IMR-90 (cell line): Measurements from ENCODE around the gene ENTREP3. TPM values are rescaled to one million over a fixed set of nuclear protein-coding genes. Genes with fewer than 3 reads are reported as not detected.

Experiments
- ATAC-seq: fragments of 200-7000 bp; cut with Tn5 transposase; 2 replicates; pipeline ENCODE4 v1.9.1; 2020; ENCODE audit warnings: low read depth, mild to moderate bottlenecking, moderate library complexity
- BruUV-seq: library from RNA; stranded (reverse); fragments of 400-500 nt; replicated peaks from 2 replicates; lab custom pipeline; 2021; lab: Mats Ljungman, UMichigan
- CTCF ChIA-PET: fragments of 300-600 bp; formaldehyde crosslinking; extraction: SDS; loops from one replicate; lab custom pipeline; 2021; ENCODE audit warnings: antibody characterized with exemption; lab: Yijun Ruan, JAX
- POLR2A ChIA-PET: fragments of 300-600 bp; sonication (Branson Sonifier 250); formaldehyde crosslinking; loops from one replicate; lab custom pipeline; 2022; ENCODE audit warnings: antibody characterized with exemption; ENCODE audit not compliant: unreplicated experiment; lab: Charles Lee
- DNase-seq: peaks from one replicate; pipeline ENCODE4 v3.0.0; 2013
- H2AFZ ChIP-seq: replicated peaks from 2 replicates; pipeline ENCODE3; 2013; ENCODE audit warnings: low read length, mild to moderate bottlenecking; ENCODE audit not compliant: poor library complexity
- H2AK5ac ChIP-seq: 2 replicates; pipeline ENCODE4 v1.6.1; 2013; ENCODE audit warnings: low read depth, low read length, inconsistent platforms
- H2AK9ac ChIP-seq: replicated peaks from 2 replicates; pipeline ENCODE3; 2013; ENCODE audit warnings: mild to moderate bottlenecking, low read depth, low read length, moderate library complexity; ENCODE audit not compliant: poor library complexity
- H2BK120ac ChIP-seq: 2 replicates; pipeline ENCODE4 v1.6.1; 2013; ENCODE audit warnings: low read depth, low read length, inconsistent platforms
- H2BK15ac ChIP-seq: 3 replicates; pipeline ENCODE4 v1.6.1; 2013; ENCODE audit warnings: low read depth, low read length, inconsistent platforms
- H2BK20ac ChIP-seq: 2 replicates; pipeline ENCODE4 v1.6.1; 2013; ENCODE audit warnings: low read depth, mild to moderate bottlenecking, inconsistent platforms, low read length, moderate library complexity
- H2BK5ac ChIP-seq: 2 replicates; pipeline ENCODE4 v1.6.1; 2013; ENCODE audit warnings: mild to moderate bottlenecking, low read depth, low read length, inconsistent platforms; ENCODE audit not compliant: poor library complexity, severe bottlenecking
- H3K14ac ChIP-seq: replicated peaks from 2 replicates; pipeline ENCODE4 v1.6.1; 2013; ENCODE audit warnings: low read depth, low read length, inconsistent platforms
- H3K18ac ChIP-seq: 2 replicates; pipeline ENCODE4 v1.6.1; 2013; ENCODE audit warnings: low read depth, low read length, control low read depth
- H3K23ac ChIP-seq: 2 replicates; pipeline ENCODE4 v1.6.1; 2013; ENCODE audit warnings: low read depth, low read length, inconsistent platforms
- H3K27ac ChIP-seq: 2 replicates; pipeline ENCODE4 v1.5.1; 2013; ENCODE audit warnings: mild to moderate bottlenecking, control low read depth, low read length; ENCODE audit not compliant: insufficient read depth
- H3K27me3 ChIP-seq: 2 replicates; pipeline ENCODE4 v1.6.1; 2013; ENCODE audit warnings: low read length; ENCODE audit not compliant: control insufficient read depth, insufficient read depth
- H3K36me3 ChIP-seq: 2 replicates; pipeline ENCODE4 v1.6.1; 2013; ENCODE audit warnings: low read length, mixed read lengths; ENCODE audit not compliant: control insufficient read depth, insufficient read depth
- H3K4ac ChIP-seq: 2 replicates; pipeline ENCODE4 v1.6.1; 2013; ENCODE audit warnings: low read depth, low read length, inconsistent platforms
- H3K4me1 ChIP-seq: 2 replicates; pipeline ENCODE4 v1.6.1; 2013; ENCODE audit warnings: low read length, mixed read lengths; ENCODE audit not compliant: control insufficient read depth, insufficient read depth
- H3K4me2 ChIP-seq: 2 replicates; pipeline ENCODE4 v1.6.1; 2013; ENCODE audit warnings: low read depth, mild to moderate bottlenecking, control low read depth, low read length, moderate library complexity
- H3K4me3 ChIP-seq: 2 replicates; pipeline ENCODE4 v1.5.1; 2013; ENCODE audit warnings: low read depth, mild to moderate bottlenecking, control low read depth, low read length, moderate library complexity; ENCODE audit not compliant: insufficient read depth
- H3K56ac ChIP-seq: 2 replicates; pipeline ENCODE4 v1.6.1; 2013; ENCODE audit warnings: low read length, inconsistent platforms; ENCODE audit not compliant: insufficient read depth; ENCODE audit errors: extremely low read depth
- H3K79me1 ChIP-seq, 2 experiments: 2 replicates each; pipeline ENCODE4 v1.6.1; 2013; ENCODE audit warnings: low read length in 2 of 2, inconsistent platforms in 1 of 2, low read depth in 1 of 2
- H3K9ac ChIP-seq: 2 replicates; pipeline ENCODE4 v1.6.1; 2013; ENCODE audit warnings: low read depth, low read length, control low read depth
- H3K9me1 ChIP-seq: 2 replicates; pipeline ENCODE4 v1.6.1; 2013; ENCODE audit warnings: low read length, inconsistent platforms; ENCODE audit not compliant: insufficient read depth
- H3K9me3 ChIP-seq: 2 replicates; pipeline ENCODE4 v1.6.1; 2013; ENCODE audit warnings: low read length; ENCODE audit not compliant: control insufficient read depth, insufficient read depth
- H4K20me1 ChIP-seq: 2 replicates; pipeline ENCODE4 v1.6.1; 2013; ENCODE audit warnings: low read length, inconsistent platforms; ENCODE audit not compliant: insufficient read depth
- H4K5ac ChIP-seq: 2 replicates; pipeline ENCODE4 v1.6.1; 2013; ENCODE audit warnings: mild to moderate bottlenecking, low read depth, low read length, control low read depth
- H4K8ac ChIP-seq, 2 experiments: 2 replicates each; pipeline ENCODE4 v1.6.1; 2013; ENCODE audit warnings: low read depth in 2 of 2, low read length in 2 of 2, control low read depth in 1 of 2, inconsistent platforms in 1 of 2
- H4K91ac ChIP-seq: 2 replicates; pipeline ENCODE4 v1.6.1; 2013; ENCODE audit warnings: low read depth, low read length, inconsistent platforms; ENCODE audit not compliant: insufficient read depth
- BHLHE40 ChIP-seq: fragments of 150-350 bp; IDR thresholded peaks from 2 replicates; pipeline ENCODE4 v1.6.1; 2016; ENCODE audit warnings: mild to moderate bottlenecking, low read depth, low read length
- FOS ChIP-seq: fragments of 150-350 bp; IDR thresholded peaks from 2 replicates; pipeline ENCODE4 v1.6.1; 2016; ENCODE audit warnings: low read depth, low read length
- MAZ ChIP-seq: IDR thresholded peaks from 2 replicates; pipeline ENCODE4 v1.6.1; 2012; ENCODE audit warnings: low read depth, mild to moderate bottlenecking, low read length, improper control_type of control experiment, moderate library complexity, borderline replicate concordance
- MXI1 ChIP-seq: IDR thresholded peaks from 2 replicates; pipeline ENCODE4 v1.6.1; 2012; ENCODE audit warnings: low read depth, mild to moderate bottlenecking, low read length, moderate library complexity, borderline replicate concordance
- POLR2A ChIP-seq: IDR thresholded peaks from 2 replicates; pipeline ENCODE4 v1.6.1; 2012; ENCODE audit warnings: mild to moderate bottlenecking, low read depth, low read length
- SMC3 ChIP-seq: fragments of 150-350 bp; IDR thresholded peaks from 2 replicates; pipeline ENCODE4 v1.6.1; 2016; ENCODE audit warnings: low read depth, mild to moderate bottlenecking, antibody characterized with exemption, low read length, moderate library complexity
- USF2 ChIP-seq: fragments of 150-350 bp; IDR thresholded peaks from 2 replicates; pipeline ENCODE4 v1.6.1; 2017; ENCODE audit warnings: mild to moderate bottlenecking, antibody characterized with exemption, low read length, low read depth
- WGBS, 2 experiments: methylation state at CpG; one replicate each; pipeline versions ENCODE4 v1.1.5 to v1.1.7; 2013; ENCODE audit warnings: missing lambda C conversion rate in 2 of 2; ENCODE audit not compliant: insufficient read length in 1 of 2; ENCODE audit errors: extremely low coverage in 2 of 2; 5-methylcytosine and 5-hydroxymethylcytosine counted together
- dilution Hi-C: fragments of 300-500 bp; cut with HindIII; formaldehyde crosslinking; loops from one replicate; pipeline ENCODE4 v1.14.3; 2018; ENCODE audit warnings: low sequenced_read_pairs; ENCODE audit not compliant: unreplicated experiment
- in situ Hi-C: fragments of 300-500 bp; cut with MboI; formaldehyde crosslinking; loops from 3 replicates; pipeline ENCODE4 v1.14.3; 2019; ENCODE audit warnings: low sequenced_read_pairs, inconsistent platforms, mixed read lengths
- intact Hi-C: fragments of 100-400 bp; cut with micrococcal nuclease; formaldehyde crosslinking; loops from 2 replicates; pipeline ENCODE4 v1.10.0; 2022
- polyA plus RNA-seq, 3 experiments: library from polyadenylated mRNA; depleted of rRNA; stranded (reverse); fragments of >200 nt; gene quantifications; 2 replicates each; pipeline ENCODE4 v1.2.3, GENCODE V29; 2012; ENCODE audit warnings: low replicate concordance in 1 of 3
- total RNA-seq: library from RNA; depleted of rRNA; stranded (reverse); fragments of >200 nt; gene quantifications from 2 replicates; pipeline ENCODE4 v1.2.3, GENCODE V29; 2012

The ENTREP3 gene
- total and polyA plus RNA-seq, 2 of the 4 experiments (the other 2 are of a cell fraction): 1.4 to 23.8 TPM

GRCh38 chr1:155273343-155274245, 18.3 kb upstream of the ENTREP3 start, which contains the start of gene CLK2:
Gene CLK2, minus strand, starts transcription at chr1:155273504. Its CDS starts 2,527 bp downstream, at chr1:155270977.
- no peaks in the 10 kb centered on the region for H3K9me3 ChIP-seq
- H3K14ac ChIP-seq: peak within 1 kb of the TSS; percentile 88
- H3K79me1 ChIP-seq: peaks cover 16 to 47% of the 10 kb centered on the region in 2 experiments
- H3K4ac ChIP-seq: peak within 1 kb of the TSS; percentile 90
- H2BK120ac ChIP-seq: peak within 1 kb of the TSS; percentile 14
- peak within 1 kb of the TSS; percentile 49 for H3K56ac ChIP-seq
- H2BK20ac ChIP-seq: 0 out of 2 replicates have a peak within 1 kb of the TSS, but pooled peaks have one; percentile 0
- dilution Hi-C loops: no loop called here
- H3K18ac ChIP-seq: peak within 1 kb of the TSS; percentile 55
- BruUV-seq: no TSS peak
- peak within 1 kb of the TSS; percentile 94 for H2AK9ac ChIP-seq
- H2BK15ac ChIP-seq: peak within 1 kb of the TSS; percentile 4; the same call in 1 of the 3 replicates
- peaks cover 1% of the 10 kb centered on the region for H3K4me1 ChIP-seq
- CTCF ChIA-PET: interaction anchor here (0.7 to 1.3 kb wide), 4 partner anchors 11 to 101 kb away, joined by 3 to 4 read pairs (median 3); partner anchors contain the start of genes KRTCAP2 and SCAMP3
- POLR2A ChIA-PET: interaction anchor here (0.5 to 1.1 kb wide), 2 partner anchors 136 to 273 kb away, joined by 3 read pairs; no protein-coding TSS in a partner anchor
- in situ Hi-C loops: no loop called here
- H4K91ac ChIP-seq: peak within 1 kb of the TSS; percentile 75
- peaks cover 14% of the 10 kb centered on the region for H3K9me1 ChIP-seq
- peak within 1 kb of the TSS; percentile 90 to 98 for H4K8ac ChIP-seq
- H4K5ac ChIP-seq: peak within 1 kb of the TSS; percentile 93
- peak within 1 kb of the TSS; percentile 77 for H2BK5ac ChIP-seq
- H3K9ac ChIP-seq: peak within 1 kb of the TSS; percentile 89
- intact Hi-C loops: loop anchor here (2.0 kb wide), 1 partner anchor 49 kb away; no protein-coding TSS in a partner anchor
- peak within 1 kb of the TSS; percentile 92 for H3K4me2 ChIP-seq
- H2AK5ac ChIP-seq: peak within 1 kb of the TSS; percentile 76
- peak; percentile 88 for DNase-seq
- peaks cover 18% of the 10 kb centered on the region for H3K36me3 ChIP-seq
- TF ChIP-seq SMC3: no peak
- no peak for TF ChIP-seq FOS
- peak; percentile 96 for TF ChIP-seq MXI1
- peak; percentile 29; the same call in 1 of the 2 replicates for TF ChIP-seq BHLHE40
- TF ChIP-seq POLR2A: 0 out of 2 replicates have a peak, but pooled peaks have one; percentile 47
- peak; percentile 93 for TF ChIP-seq USF2
- TF ChIP-seq MAZ: peak; percentile 67; the same call in 1 of the 2 replicates
- no peaks in the 10 kb centered on the region for H3K27me3 ChIP-seq
- H2AFZ ChIP-seq: peak within 1 kb of the TSS; percentile 85
- H3K4me3 ChIP-seq: peak within 1 kb of the TSS; percentile 89
- H4K20me1 ChIP-seq: peaks cover 14% of the 10 kb centered on the region; the same call in 1 of the 2 replicates
- H3K27ac ChIP-seq: peak within 1 kb of the TSS; percentile 89
- peak; percentile 88 for ATAC-seq
- H3K23ac ChIP-seq: peak within 1 kb of the TSS; percentile 93
- WGBS, 2 experiments: 18% methylated on average over 22 of the region's 61 CpGs; no CpG with 5 or more reads in 1 of the 2 experiments
